PC-3 (cell line): ENCODE measurements around the gene ANKRD13B. TPM values are rescaled to one million over a fixed set of nuclear protein-coding genes. Genes with fewer than 3 reads are reported as not detected.
A peak's percentile ranks its signal among the peaks of the same experiment; 100 is the strongest.

Source experiments
- ATAC-seq: fragments of 200-7000 bp; cut with Tn5 transposase; 2 replicates; pipeline ENCODE4 v1.9.1; 2020; ENCODE audit warnings: mild to moderate bottlenecking, moderate library complexity
- BruUV-seq: library from RNA; stranded (reverse); fragments of 400-500 nt; replicated peaks from 2 replicates; lab custom pipeline; 2021; lab: Mats Ljungman, UMichigan
- CTCF ChIA-PET: fragments of 300-600 bp; sonication (Branson Sonifier 250); formaldehyde crosslinking; loops from one replicate; lab custom pipeline; 2022; ENCODE audit warnings: antibody characterized with exemption; lab: Charles Lee
- POLR2A ChIA-PET: fragments of 300-600 bp; sonication (Branson Sonifier 250); formaldehyde crosslinking; loops from one replicate; lab custom pipeline; 2022; ENCODE audit warnings: antibody characterized with exemption; ENCODE audit not compliant: unreplicated experiment; lab: Charles Lee
- DNase-seq: peaks from one replicate; pipeline ENCODE4 v3.0.0-alpha.2; 2015
- H2AFZ ChIP-seq: fragments of 300-600 bp; sonication (generic); 2 replicates; pipeline ENCODE4 v1.6.0; 2016; ENCODE audit warnings: antibody characterized with exemption, low read length
- H3F3A ChIP-seq: fragments of 300-600 bp; sonication (generic); one replicate; pipeline ENCODE4 v1.6.0; 2017; ENCODE audit warnings: antibody characterized with exemption, low read length, control low read depth, mild to moderate bottlenecking; ENCODE audit not compliant: unreplicated experiment
- H3K27ac ChIP-seq: fragments of 300-600 bp; sonication (generic); 2 replicates; pipeline ENCODE4 v1.5.1; 2016; ENCODE audit warnings: mild to moderate bottlenecking, low read length
- H3K27me3 ChIP-seq: fragments of 300-600 bp; sonication (generic); 2 replicates; pipeline ENCODE4 v1.6.1; 2016; ENCODE audit warnings: low read length, mixed read lengths
- H3K36me3 ChIP-seq: fragments of 300-600 bp; sonication (generic); 2 replicates; pipeline ENCODE4 v1.6.1; 2016; ENCODE audit warnings: low read depth, mixed run types, low read length, mixed read lengths
- H3K4me1 ChIP-seq: fragments of 300-600 bp; sonication (generic); 2 replicates; pipeline ENCODE4 v1.5.1; 2016; ENCODE audit warnings: low read length; ENCODE audit not compliant: insufficient read depth
- H3K4me2 ChIP-seq: fragments of 300-600 bp; sonication (generic); 2 replicates; pipeline ENCODE4 v1.6.0; 2016; ENCODE audit warnings: low read length
- H3K4me3 ChIP-seq: fragments of 300-600 bp; sonication (generic); 2 replicates; pipeline ENCODE4 v1.5.1; 2016; ENCODE audit warnings: mild to moderate bottlenecking, low read length, mixed read lengths
- H3K79me2 ChIP-seq: fragments of 300-600 bp; sonication (generic); 2 replicates; pipeline ENCODE4 v1.6.1; 2017; ENCODE audit warnings: low read length, mixed read lengths
- H3K9ac ChIP-seq: fragments of 300-600 bp; sonication (generic); 2 replicates; pipeline ENCODE4 v1.6.0; 2016; ENCODE audit warnings: mild to moderate bottlenecking, low read length
- H3K9me2 ChIP-seq: fragments of 300-600 bp; sonication (generic); replicated peaks from 2 replicates; pipeline ENCODE4 v1.6.1; 2016; ENCODE audit warnings: mixed run types, low read length, mixed read lengths
- H3K9me3 ChIP-seq: fragments of 300-600 bp; sonication (generic); 2 replicates; pipeline ENCODE4 v1.6.1; 2016; ENCODE audit warnings: low read length, mixed read lengths
- H4K20me1 ChIP-seq: fragments of 300-600 bp; sonication (generic); 2 replicates; pipeline ENCODE4 v1.6.1; 2016; ENCODE audit warnings: low read length, mixed read lengths
- CTCF ChIP-seq: fragments of 300-600 bp; sonication (generic); conservative IDR thresholded peaks from 2 replicates; pipeline ENCODE4 v1.5.1; 2017; ENCODE audit warnings: antibody characterized with exemption, low read depth, mild to moderate bottlenecking, low read length
- EZH2 ChIP-seq: fragments of 300-600 bp; sonication (generic); IDR thresholded peaks from one replicate; pipeline ENCODE4 v1.6.1; 2017; ENCODE audit warnings: antibody characterized with exemption, mild to moderate bottlenecking, low read length; ENCODE audit not compliant: unreplicated experiment
- EZH2phosphoT487 ChIP-seq: fragments of 300-600 bp; sonication (generic); IDR thresholded peaks from 2 replicates; pipeline ENCODE4 v1.6.1; 2018; ENCODE audit warnings: mild to moderate bottlenecking, antibody characterized with exemption, low read length, borderline replicate concordance
- intact Hi-C: fragments of 100-400 bp; cut with micrococcal nuclease; formaldehyde crosslinking; loops from 2 replicates; pipeline ENCODE4 v1.9.0; 2023
- total RNA-seq: library from RNA; depleted of rRNA; stranded (reverse); fragments of >200 nt; gene quantifications from 2 replicates; pipeline ENCODE4 v1.2.3, GENCODE V29; 2014

ANKRD13B gene
- total RNA-seq, 1 experiment from 2014 or later: 11.2 TPM

DNA sequence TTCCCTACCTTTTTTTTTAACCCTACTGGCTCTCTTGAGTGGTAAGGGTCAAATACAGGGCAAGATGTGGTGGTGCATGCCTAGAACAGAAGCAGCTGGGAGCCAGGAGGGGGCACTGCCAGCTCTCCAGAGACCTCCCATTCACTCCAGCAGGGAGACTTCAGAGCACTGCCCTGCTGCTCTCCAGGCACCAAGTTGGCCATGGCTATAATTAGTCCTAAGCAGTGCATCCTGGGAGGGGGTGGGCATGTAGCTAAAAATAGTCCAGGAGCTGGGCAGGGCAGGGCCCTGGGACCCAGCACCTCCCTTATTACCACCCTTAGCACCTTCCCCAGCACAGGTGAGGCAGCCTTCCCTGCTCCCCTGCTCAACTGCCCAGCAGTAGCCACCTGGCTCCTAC, 26.3 kb downstream of the ANKRD13B start:
- DNase-seq (no peak), ATAC-seq (no peak)
- BruUV-seq: no TSS peak
- no peak overlapping the region for H3K9ac ChIP-seq
- no peaks in the 10 kb centered on the region for H3K27me3 ChIP-seq
- H3K4me2 ChIP-seq: no peak overlapping the region
- H3K27ac ChIP-seq: no peak overlapping the region
- no peaks in the 10 kb centered on the region for H3F3A ChIP-seq
- H3K79me2 ChIP-seq: no peaks in the 10 kb centered on the region
- intact Hi-C loops: loop anchor here (2.0 kb wide), 1 partner anchor 38 kb away; no protein-coding TSS in a partner anchor
- POLR2A ChIA-PET: no interaction called here
- no peaks in the 10 kb centered on the region for H3K9me2 ChIP-seq
- no peaks in the 10 kb centered on the region for H3K36me3 ChIP-seq
- H4K20me1 ChIP-seq: no peaks in the 10 kb centered on the region
- no peaks in the 10 kb centered on the region for H3K9me3 ChIP-seq
- H2AFZ ChIP-seq: no peak overlapping the region
- CTCF ChIA-PET: interaction anchor here (0.6 to 1.6 kb wide), 2 partner anchors 20 to 46 kb away, joined by 4 read pairs; no protein-coding TSS in a partner anchor
- H3K4me3 ChIP-seq: no peak overlapping the region
- TF ChIP-seq CTCF: 0 out of 2 replicates have a peak, but pooled peaks have one; percentile 21
- no peak for TF ChIP-seq EZH2phosphoT487
- H3K4me1 ChIP-seq: peaks cover 32% of the 10 kb centered on the region

- Histone ChIP-seq H3K9ac (no peak overlapping the region), H3K79me2 (no peaks in the 10 kb centered on the region), H3F3A (no peaks in the 10 kb centered on the region), H3K36me3 (no peaks in the 10 kb centered on the region), H3K9me2 (no peaks in the 10 kb centered on the region), H4K20me1 (no peaks in the 10 kb centered on the region), H3K27ac (no peak overlapping the region), H3K27me3 (no peaks in the 10 kb centered on the region), H3K4me2 (no peak overlapping the region), H3K4me3 (no peak overlapping the region), H3K9me3 (no peaks in the 10 kb centered on the region), H3K4me1 (peaks cover 35% of the 10 kb centered on the region), H2AFZ (no peak overlapping the region)
- DNase-seq (peak; percentile 47), ATAC-seq (no peak)
- TF ChIP-seq EZH2phosphoT487 (no peak), EZH2 (no peak), CTCF (no peak)
- intact Hi-C loops: no loop called here
- BruUV-seq: no TSS peak
- ChIA-PET POLR2A (no interaction called here), CTCF (interaction anchor here (1.6 kb wide), 1 partner anchor 19 kb away, joined by 4 read pairs; no protein-coding TSS in a partner anchor)
These were observed 27.3 kb downstream of the ANKRD13B start for GRCh38 chr17:29620271-29620670.

DNA sequence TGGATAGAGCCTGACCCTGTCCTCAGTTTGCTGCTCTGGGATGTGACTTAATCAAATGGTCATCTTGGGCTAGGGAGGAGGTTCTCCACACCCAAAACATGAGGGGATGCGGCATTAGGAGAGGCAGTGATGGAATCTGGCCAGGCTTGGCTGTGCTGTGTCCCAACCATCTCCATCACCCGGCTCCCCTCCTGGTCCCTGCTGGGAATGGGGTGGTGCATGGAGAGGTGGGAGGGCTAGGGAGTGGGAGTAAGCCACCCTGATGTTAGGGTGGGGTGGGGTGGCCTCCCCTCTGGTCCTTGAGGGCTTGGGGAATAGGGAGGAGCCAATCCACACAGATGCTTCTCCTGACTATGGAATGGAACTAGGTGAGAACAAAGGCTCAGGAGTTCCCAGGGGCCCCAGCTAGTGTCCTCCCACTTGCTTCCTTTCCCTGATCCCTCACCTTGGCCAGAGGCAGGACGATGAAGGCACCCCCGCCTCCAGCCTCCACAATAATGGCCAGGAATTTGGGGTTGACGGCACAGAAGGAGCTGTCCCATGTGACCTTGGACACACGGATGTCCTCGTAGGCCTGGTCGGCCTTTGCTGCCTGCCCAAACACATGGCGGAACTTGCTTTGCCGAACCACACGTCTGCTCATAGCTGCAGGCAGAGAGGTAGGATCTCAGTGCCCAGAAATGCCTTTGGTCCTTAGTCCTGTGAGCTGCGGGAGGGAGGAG, 28.0 kb downstream of the ANKRD13B start:
- Histone ChIP-seq H3F3A (no peaks in the 10 kb centered on the region), H3K4me2 (no peak overlapping the region), H2AFZ (no peak overlapping the region), H3K27me3 (no peaks in the 10 kb centered on the region), H3K9me2 (no peaks in the 10 kb centered on the region), H3K79me2 (no peaks in the 10 kb centered on the region), H3K4me1 (peaks cover 35% of the 10 kb centered on the region), H3K9ac (no peak overlapping the region), H3K9me3 (no peaks in the 10 kb centered on the region), H4K20me1 (no peaks in the 10 kb centered on the region), H3K4me3 (no peak overlapping the region), H3K36me3 (no peaks in the 10 kb centered on the region), H3K27ac (no peak overlapping the region)
- BruUV-seq: no TSS peak
- POLR2A ChIA-PET: no interaction called here
- intact Hi-C loops: no loop called here
- ATAC-seq: no peak
- no peak for DNase-seq
- CTCF ChIA-PET: interaction anchor here (1.6 kb wide), 1 partner anchor 19 kb away, joined by 4 read pairs; no protein-coding TSS in a partner anchor
- TF ChIP-seq EZH2: no peak
- no peak for TF ChIP-seq CTCF
- no peak for TF ChIP-seq EZH2phosphoT487
